CD14-positive monocyte (primary cell): ENCODE measurements around the gene MEIS1. TPM values are rescaled to one million over a fixed set of nuclear protein-coding genes. Genes with fewer than 3 reads are reported as not detected.

Source experiments
- DNase-seq, 3 donors: peaks; one replicate each; pipeline ENCODE4 v3.0.0-alpha.2; 2011 to 2022
- H2AFZ ChIP-seq: 2 replicates; pipeline ENCODE4 v1.6.0; 2012; ENCODE audit warnings: mild to moderate bottlenecking, low read depth, low read length, inconsistent platforms; ENCODE audit not compliant: insufficient read depth, poor library complexity, severe bottlenecking
- H3K27ac ChIP-seq, 2 donors: 1 replicate in 1 of 2; 2 replicates in 1 of 2; pipeline ENCODE4 v1.5.1; 2012 to 2013; ENCODE audit warnings: low read length in 2 of 2, control low read depth in 1 of 2, inconsistent platforms in 1 of 2, low read depth in 1 of 2, mild to moderate bottlenecking in 1 of 2
- H3K27me3 ChIP-seq, 2 donors: one replicate each; pipeline versions ENCODE4 v1.6.0 to v1.6.1; 2011 to 2013; ENCODE audit warnings: low read length in 2 of 2; ENCODE audit not compliant: control insufficient read depth in 2 of 2, insufficient read depth in 2 of 2
- H3K36me3 ChIP-seq, 2 donors: replicated peaks in 1 of 2; 1 replicate in 1 of 2; 2 replicates in 1 of 2; pipeline versions ENCODE4 v1.5.1 to v1.6.1; 2012 to 2013; ENCODE audit warnings: low read length in 2 of 2, control low read depth in 1 of 2, inconsistent platforms in 1 of 2, mild to moderate bottlenecking in 1 of 2; ENCODE audit not compliant: insufficient read depth in 2 of 2, control insufficient read depth in 1 of 2
- H3K4me1 ChIP-seq, 2 donors: 1 replicate in 1 of 2; 2 replicates in 1 of 2; pipeline versions ENCODE4 v1.5.1 to v1.6.1; 2012 to 2013; ENCODE audit warnings: low read length in 2 of 2, control low read depth in 1 of 2, inconsistent platforms in 1 of 2, mild to moderate bottlenecking in 1 of 2, moderate library complexity in 1 of 2; ENCODE audit not compliant: insufficient read depth in 2 of 2, control insufficient read depth in 1 of 2
- H3K4me2 ChIP-seq: replicated peaks from 2 replicates; pipeline ENCODE3; 2012; ENCODE audit warnings: low read length, moderate library complexity, mild to moderate bottlenecking; ENCODE audit not compliant: poor library complexity, severe bottlenecking; ENCODE audit errors: extremely low read depth
- H3K4me3 ChIP-seq, 3 experiments: fragments of 200-600 bp in 1 of 3; sonication (generic) in 1 of 3; replicated peaks in 1 of 3; 1 replicate in 2 of 3; 2 replicates in 1 of 3; pipeline ENCODE4 v1.5.1; 2011 to 2013; ENCODE audit warnings: low read length in 3 of 3, mild to moderate bottlenecking in 3 of 3, control low read depth in 2 of 3, low read depth in 2 of 3, inconsistent platforms in 1 of 3, moderate library complexity in 1 of 3
- H3K79me2 ChIP-seq: 2 replicates; pipeline ENCODE4 v1.6.0; 2012; ENCODE audit warnings: mild to moderate bottlenecking, control low read depth, inconsistent platforms, low read length, moderate library complexity; ENCODE audit not compliant: insufficient read depth
- H3K9ac ChIP-seq: 2 replicates; pipeline ENCODE4 v1.6.0; 2017; ENCODE audit warnings: low read length, mild to moderate bottlenecking; ENCODE audit not compliant: insufficient read depth, poor library complexity, severe bottlenecking
- H3K9me3 ChIP-seq, 2 donors: replicated peaks in 1 of 2; 1 replicate in 1 of 2; 2 replicates in 1 of 2; pipeline versions ENCODE4 v1.5.1 to v1.6.1; 2012 to 2013; ENCODE audit warnings: low read length in 2 of 2, control low read depth in 1 of 2; ENCODE audit not compliant: control insufficient read depth in 1 of 2, insufficient read depth in 1 of 2
- H4K20me1 ChIP-seq: 2 replicates; pipeline ENCODE4 v1.6.0; 2012; ENCODE audit warnings: mild to moderate bottlenecking, low read length, control low read depth, moderate library complexity; ENCODE audit not compliant: insufficient read depth
- H3K27ac Mint-ChIP-seq, 7 donors: one replicate each; pipeline ENCODE4 v1.8.0; 2020; ENCODE audit warnings: mild to moderate bottlenecking in 7 of 7, mixed read lengths in 7 of 7, moderate library complexity in 6 of 7, inconsistent platforms in 2 of 7
- H3K27me3 Mint-ChIP-seq, 3 donors: one replicate each; pipeline ENCODE4 v1.8.0; 2021 to 2022; ENCODE audit warnings: low read depth in 3 of 3, mild to moderate bottlenecking in 3 of 3, mixed read lengths in 3 of 3, moderate library complexity in 3 of 3, inconsistent platforms in 1 of 3
- H3K36me3 Mint-ChIP-seq, 2 donors: one replicate each; pipeline ENCODE4 v1.8.0; 2020; ENCODE audit warnings: mixed read lengths in 2 of 2, inconsistent platforms in 1 of 2, mild to moderate bottlenecking in 1 of 2
- H3K4me1 Mint-ChIP-seq: one replicate; pipeline ENCODE4 v1.8.0; 2020; ENCODE audit warnings: mild to moderate bottlenecking, mixed read lengths
- H3K4me3 Mint-ChIP-seq, 2 donors: one replicate each; pipeline ENCODE4 v1.8.0; 2020; ENCODE audit warnings: mild to moderate bottlenecking in 2 of 2, mixed read lengths in 2 of 2, moderate library complexity in 1 of 2
- H3K9me3 Mint-ChIP-seq, 7 donors: one replicate each; pipeline ENCODE4 v1.8.0; 2020 to 2022; ENCODE audit warnings: mixed read lengths in 7 of 7, mild to moderate bottlenecking in 6 of 7, moderate library complexity in 6 of 7, inconsistent platforms in 2 of 7
- CTCF ChIP-seq: fragments of 200-600 bp; IDR thresholded peaks from one replicate; pipeline ENCODE4 v1.8.0; 2022; ENCODE audit warnings: antibody characterized with exemption, mild to moderate bottlenecking
- WGBS: methylation state at CpG from one replicate; pipeline ENCODE4 v1.1.5; 2013; ENCODE audit warnings: missing lambda C conversion rate; ENCODE audit not compliant: insufficient coverage; 5-methylcytosine and 5-hydroxymethylcytosine counted together
- intact Hi-C, 2 donors: fragments of 100-400 bp; cut with micrococcal nuclease; formaldehyde crosslinking; loops; one replicate each; pipeline versions ENCODE4 v1.15.0 to v1.15.1; 2023
- polyA plus RNA-seq, 3 donors: library from polyadenylated mRNA; depleted of rRNA in 1 of 3; unstranded in 2 of 3; stranded (reverse) in 1 of 3; fragments of 300-500 nt in 2 of 3; fragments of >200 nt in 1 of 3; fragmentation: Illumina TruSeq in 2 of 3; gene quantifications; 1 replicate in 2 of 3; 2 replicates in 1 of 3; pipeline ENCODE4 v1.2.3, GENCODE V29; 2012 to 2021

The MEIS1 gene
- polyA plus RNA-seq, 3 donors = 0.09 to 0.40 TPM; not detected in 1

- H3K9ac ChIP-seq = no peak overlapping the region
- no peaks in the 10 kb centered on the region for H3K4me1 ChIP-seq
- H3K27ac ChIP-seq = no peak overlapping the region
- Mint-ChIP-seq H3K4me3 (no peak overlapping the region), H3K9me3 (peaks cover 0 to 3% (median 0%) of the 10 kb centered on the region in 7 donors), H3K27ac (no peak overlapping the region), H3K27me3 (peaks cover 0 to 2% (median 1%) of the 10 kb centered on the region in 3 donors), H3K36me3 (no peaks in the 10 kb centered on the region), H3K4me1 (peaks cover 5% of the 10 kb centered on the region)
- no peaks in the 10 kb centered on the region for H3K9me3 ChIP-seq
- intact Hi-C loops = no loop called here
- H4K20me1 ChIP-seq = no peaks in the 10 kb centered on the region
- 8% methylated on average over 2 of the region's 3 CpGs for WGBS
- H3K4me3 ChIP-seq = no peak overlapping the region
- DNase-seq = no peak
- no peak for TF ChIP-seq CTCF
- no peaks in the 10 kb centered on the region for H3K27me3 ChIP-seq
- H3K4me2 ChIP-seq = no peak overlapping the region
- H3K36me3 ChIP-seq = no peaks in the 10 kb centered on the region
- H3K79me2 ChIP-seq = no peaks in the 10 kb centered on the region
- no peak overlapping the region for H2AFZ ChIP-seq
Measured at GRCh38 chr2:66561645-66562303, 126.8 kb downstream of the MEIS1 start.

- no peak for TF ChIP-seq CTCF
- no CpG with 5 or more reads among the region's 1 CpG for WGBS
Measured at GRCh38 chr2:66562304-66562685, 127.4 kb downstream of the MEIS1 start.

More at GRCh38 chr2:66562304-66562685, 127.4 kb downstream of the MEIS1 start:
- Histone ChIP-seq H3K9me3 (no peaks in the 10 kb centered on the region), H3K4me3 (no peak overlapping the region), H3K4me2 (no peak overlapping the region), H3K9ac (no peak overlapping the region), H3K4me1 (no peaks in the 10 kb centered on the region), H3K36me3 (no peaks in the 10 kb centered on the region), H4K20me1 (no peaks in the 10 kb centered on the region), H2AFZ (no peak overlapping the region), H3K79me2 (no peaks in the 10 kb centered on the region), H3K27me3 (no peaks in the 10 kb centered on the region), H3K27ac (no peak overlapping the region)
- Mint-ChIP-seq H3K36me3 (no peaks in the 10 kb centered on the region), H3K9me3 (peaks cover 0 to 3% (median 0%) of the 10 kb centered on the region in 7 donors), H3K27me3 (peaks cover 0 to 2% (median 1%) of the 10 kb centered on the region in 3 donors), H3K4me3 (no peak overlapping the region), H3K4me1 (peaks cover 5% of the 10 kb centered on the region), H3K27ac (no peak overlapping the region)
- DNase-seq = no peak
- intact Hi-C loops = no loop called here
